ENCODE measurements around the gene MAP3K7. TPM values are rescaled to one million over a fixed set of nuclear protein-coding genes. Genes with fewer than 3 reads are reported as not detected.
A peak's percentile ranks its signal among the peaks of the same experiment; 100 is the strongest.

Gene MAP3K7
- total and polyA plus RNA-seq, 7 donors: 8.9 to 22.1 (median 18.9) TPM

DNA sequence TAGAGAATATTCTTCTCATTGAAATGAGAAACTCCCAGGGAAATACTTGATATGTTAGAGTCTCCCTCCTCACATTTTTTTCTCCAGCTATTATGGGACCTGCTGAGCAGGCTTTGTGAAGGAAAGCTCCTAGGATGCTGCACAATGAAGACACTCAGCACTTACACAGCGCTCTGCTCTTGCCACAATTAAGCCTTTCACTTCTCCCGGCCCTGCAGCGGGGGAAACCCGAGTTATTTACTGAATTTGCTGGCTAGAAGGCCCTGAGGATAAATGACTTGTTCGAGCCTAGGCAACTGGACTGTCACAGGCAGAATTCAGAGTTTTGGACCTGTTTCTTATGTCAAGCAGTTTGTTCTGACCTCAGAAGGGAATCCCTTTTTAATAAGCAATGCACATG is 102.0 kb downstream of the MAP3K7 start:
- TF ChIP-seq, protein P1, sequence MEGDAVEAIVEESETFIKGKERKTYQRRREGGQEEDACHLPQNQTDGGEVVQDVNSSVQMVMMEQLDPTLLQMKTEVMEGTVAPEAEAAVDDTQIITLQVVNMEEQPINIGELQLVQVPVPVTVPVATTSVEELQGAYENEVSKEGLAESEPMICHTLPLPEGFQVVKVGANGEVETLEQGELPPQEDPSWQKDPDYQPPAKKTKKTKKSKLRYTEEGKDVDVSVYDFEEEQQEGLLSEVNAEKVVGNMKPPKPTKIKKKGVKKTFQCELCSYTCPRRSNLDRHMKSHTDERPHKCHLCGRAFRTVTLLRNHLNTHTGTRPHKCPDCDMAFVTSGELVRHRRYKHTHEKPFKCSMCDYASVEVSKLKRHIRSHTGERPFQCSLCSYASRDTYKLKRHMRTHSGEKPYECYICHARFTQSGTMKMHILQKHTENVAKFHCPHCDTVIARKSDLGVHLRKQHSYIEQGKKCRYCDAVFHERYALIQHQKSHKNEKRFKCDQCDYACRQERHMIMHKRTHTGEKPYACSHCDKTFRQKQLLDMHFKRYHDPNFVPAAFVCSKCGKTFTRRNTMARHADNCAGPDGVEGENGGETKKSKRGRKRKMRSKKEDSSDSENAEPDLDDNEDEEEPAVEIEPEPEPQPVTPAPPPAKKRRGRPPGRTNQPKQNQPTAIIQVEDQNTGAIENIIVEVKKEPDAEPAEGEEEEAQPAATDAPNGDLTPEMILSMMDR (IDR thresholded peaks at IDR 0.05): no peak

DNA sequence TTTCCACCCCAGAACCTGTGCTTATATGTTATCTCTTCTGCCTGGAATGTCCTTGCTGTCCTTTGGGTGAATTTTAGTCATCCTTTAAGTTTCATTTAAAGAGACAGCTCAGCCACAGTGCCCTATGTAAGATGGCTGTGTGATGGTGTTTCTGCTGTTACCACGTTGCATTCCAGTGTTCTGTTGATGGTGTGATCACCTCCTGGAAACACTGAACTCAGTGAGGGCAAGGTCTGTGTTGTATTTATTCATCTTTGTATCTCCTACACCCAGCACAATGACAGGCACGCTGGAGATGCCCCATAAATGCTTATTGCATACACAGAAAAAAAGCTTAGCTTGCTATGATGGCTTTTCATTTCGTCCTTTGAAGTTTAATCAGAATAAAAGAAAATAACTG is 102.5 kb downstream of the MAP3K7 start:
- intact Hi-C loops (cut with DNase I): no loop called here
- Histone ChIP-seq H3K4me1 (peaks cover under 1% of the 10 kb centered on the region), H3K36me3 (ENCODE audit: insufficient read depth in 1 of 2, low read depth in 1 of 2) (no peaks in the 10 kb centered on the region), H3K9me3 (no peaks in the 10 kb centered on the region), H3K27ac (no peak overlapping the region), H3K4me3 (no peak overlapping the region), H3K27me3 (ENCODE audit: insufficient read depth in 3 of 3, low read length in 2 of 3) (no peaks in the 10 kb centered on the region)
- TF ChIP-seq, protein P1 (IDR thresholded peaks at IDR 0.05): no peak
- no peak for ATAC-seq
- no peak for DNase-seq
- WGBS, 3 donors: 69 to 79% (median 74%) methylated on average over 3 of the region's 3 CpGs

More for the DNA sequence above, 102.0 kb downstream of the MAP3K7 start:
- Histone ChIP-seq H3K27me3 (ENCODE audit: insufficient read depth in 3 of 3, low read length in 2 of 3) (no peaks in the 10 kb centered on the region), H3K4me3 (no peak overlapping the region), H3K4me1 (no peaks in the 10 kb centered on the region), H3K27ac (no peak overlapping the region), H3K9me3 (no peaks in the 10 kb centered on the region), H3K36me3 (ENCODE audit: insufficient read depth in 1 of 2, low read depth in 1 of 2) (no peaks in the 10 kb centered on the region)
- ATAC-seq: no peak
- WGBS, 3 donors: 57 to 63% (median 62%) methylated on average over 5 of the region's 5 CpGs
- intact Hi-C loops (cut with DNase I): no loop called here
- DNase-seq: no peak

DNA sequence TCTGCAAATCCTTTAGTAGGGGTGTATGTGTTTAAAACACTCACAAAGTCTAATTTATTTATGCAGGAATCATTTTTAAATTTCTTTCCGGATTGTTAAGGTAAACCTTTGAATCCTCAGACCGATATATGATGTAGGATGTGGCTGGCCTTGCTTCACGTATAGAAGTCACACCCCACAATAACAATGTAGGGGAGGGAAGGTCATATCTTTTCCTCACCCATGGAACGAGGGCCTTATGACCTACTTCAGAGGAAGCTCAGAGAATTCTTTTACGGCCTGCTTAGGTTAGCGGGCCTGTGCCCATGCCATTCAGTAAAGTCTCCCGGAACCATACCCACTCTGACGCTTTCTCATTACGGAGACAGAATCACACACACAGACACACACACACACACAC is 102.9 kb downstream of the MAP3K7 start:
- Histone ChIP-seq H3K36me3 (ENCODE audit: insufficient read depth in 1 of 2, low read depth in 1 of 2) (no peaks in the 10 kb centered on the region), H3K4me1 (peaks cover 5% of the 10 kb centered on the region), H3K27ac (no peak overlapping the region), H3K4me3 (no peak overlapping the region), H3K27me3 (ENCODE audit: insufficient read depth in 3 of 3, low read length in 2 of 3) (no peaks in the 10 kb centered on the region), H3K9me3 (no peaks in the 10 kb centered on the region)
- TF ChIP-seq, protein P1 (IDR thresholded peaks at IDR 0.05): no peak
- WGBS, 3 donors: 84 to 91% (median 89%) methylated on average over 9 of the region's 9 CpGs
- no peak for DNase-seq
- intact Hi-C loops (cut with DNase I): no loop called here
- ATAC-seq: no peak

DNA sequence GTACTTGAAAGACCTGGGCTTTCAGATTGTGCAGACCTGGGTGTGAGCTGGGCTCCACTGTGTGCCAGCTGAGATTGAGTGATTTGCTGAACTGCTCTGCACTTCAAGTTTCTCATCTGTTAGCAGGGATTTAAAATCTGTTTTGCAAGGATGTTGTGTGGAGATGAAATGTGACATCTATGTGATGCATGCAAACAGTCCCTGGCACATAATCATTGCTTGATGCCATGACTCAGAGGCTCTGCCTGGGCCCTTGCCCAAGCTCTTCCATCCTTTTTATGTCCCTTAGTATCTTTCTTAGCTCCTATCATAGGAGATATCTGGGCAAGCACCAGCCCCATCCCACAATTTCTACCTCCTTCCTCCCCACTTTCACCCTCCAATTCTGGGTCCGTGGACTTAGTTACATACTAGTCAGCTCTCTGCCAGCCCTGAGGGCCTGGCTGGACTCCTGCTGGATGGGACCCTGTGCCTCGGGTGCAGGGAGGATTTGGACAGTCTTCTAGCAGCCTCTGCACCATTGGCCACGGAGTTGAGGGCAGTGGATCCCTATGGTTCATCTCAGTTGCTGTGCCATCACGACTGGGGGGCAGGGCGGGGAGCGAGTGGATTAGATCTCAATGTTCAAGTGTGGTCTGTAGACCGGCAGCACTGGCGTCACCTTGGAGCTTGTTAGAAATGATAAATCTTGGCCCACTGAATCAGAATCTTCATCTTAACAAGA is 103.6 kb downstream of the MAP3K7 start:
- no peak for DNase-seq
- TF ChIP-seq, protein P1 (IDR thresholded peaks at IDR 0.05): no peak
- peak in 1 of 4 donors; percentile 35 for ATAC-seq
- peaks cover 9% of the 10 kb centered on the region for H3K4me1 ChIP-seq
- no peaks in the 10 kb centered on the region for H3K36me3 ChIP-seq (ENCODE audit: insufficient read depth in 1 of 2, low read depth in 1 of 2)
- H3K4me3 ChIP-seq: no peak overlapping the region
- H3K27me3 ChIP-seq (ENCODE audit: insufficient read depth in 3 of 3, low read length in 2 of 3): no peaks in the 10 kb centered on the region
- H3K9me3 ChIP-seq: no peaks in the 10 kb centered on the region
- intact Hi-C loops (cut with DNase I): no loop called here
- WGBS, 3 donors: 69 to 81% (median 75%) methylated on average over 8 of the region's 8 CpGs
- no peak overlapping the region for H3K27ac ChIP-seq

DNA sequence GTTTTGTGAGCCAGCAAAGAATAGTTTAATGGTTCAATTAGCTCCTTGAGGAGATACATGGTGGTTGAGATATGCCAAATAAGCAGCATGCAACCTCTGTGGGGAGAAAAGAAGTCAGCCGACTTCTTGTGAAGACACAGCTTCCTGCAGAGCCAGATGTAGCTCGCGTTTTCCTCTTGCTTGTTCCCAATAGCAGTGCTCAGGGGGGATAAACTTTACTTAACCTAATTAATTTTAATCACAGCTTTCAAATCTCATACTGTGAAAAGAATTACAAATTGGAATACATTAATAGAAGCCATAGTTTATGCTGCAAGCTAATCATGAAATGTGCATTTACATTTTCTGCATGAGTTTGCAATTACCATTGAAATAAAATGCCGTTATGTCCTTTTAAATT is 106.2 kb downstream of the MAP3K7 start:
- H3K4me1 ChIP-seq: peaks cover 9% of the 10 kb centered on the region
- DNase-seq: no peak
- H3K4me3 ChIP-seq: no peak overlapping the region
- H3K36me3 ChIP-seq (ENCODE audit: insufficient read depth in 1 of 2, low read depth in 1 of 2): no peaks in the 10 kb centered on the region
- ATAC-seq: no peak
- intact Hi-C loops (cut with DNase I): no loop called here
- no peaks in the 10 kb centered on the region for H3K27me3 ChIP-seq (ENCODE audit: insufficient read depth in 3 of 3, low read length in 2 of 3)
- WGBS, 3 donors: 78% methylated on average over 4 of the region's 4 CpGs
- H3K27ac ChIP-seq: no peak overlapping the region
- TF ChIP-seq, protein P1 (IDR thresholded peaks at IDR 0.05): no peak
- no peaks in the 10 kb centered on the region for H3K9me3 ChIP-seq
